Measurements from ENCODE around the gene GNL3L. TPM values are rescaled to one million over a fixed set of nuclear protein-coding genes. Genes with fewer than 3 reads are reported as not detected.
A peak's percentile ranks its signal among the peaks of the same experiment; 100 is the strongest.

Gene GNL3L
- total and polyA plus RNA-seq, 2 donors (not counting 3 experiments of a cell fraction or from before 2014, with no cell fraction given) = 20.3 to 48.0 TPM

DNA sequence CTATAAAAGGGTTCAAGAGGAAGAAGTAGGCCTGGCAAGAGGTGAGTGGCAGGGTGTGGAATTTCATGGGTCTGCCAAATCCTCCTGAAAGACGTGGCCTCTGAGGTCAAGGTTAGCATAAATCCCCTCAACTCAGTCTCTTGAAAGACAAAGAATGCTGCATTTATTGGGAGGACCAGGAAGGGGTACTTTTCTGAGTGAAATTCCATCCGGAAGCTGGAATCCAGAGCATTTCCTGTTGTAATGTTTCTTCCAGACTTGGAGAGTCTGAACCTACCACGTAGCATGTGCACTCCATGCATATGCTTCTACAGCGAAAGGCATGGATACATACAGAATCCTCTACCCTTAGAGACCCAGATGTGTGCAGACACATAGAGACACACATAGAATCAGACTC is 20.6 kb upstream of the GNL3L start:
- Histone ChIP-seq H3K27me3 (ENCODE audit: control insufficient read depth in 2 of 2, insufficient read depth in 2 of 2, low read length in 2 of 2) (no peaks in the 10 kb centered on the region), H3K27ac (ENCODE audit: insufficient read depth, low read depth, low read length) (peak overlapping the region; percentile 70), H3K9ac (replicated peaks; ENCODE audit: extremely low read depth, insufficient read depth, low read length) (no peak overlapping the region), H4K20me1 (replicated peaks; ENCODE audit: control insufficient read depth, extremely low read depth, insufficient read depth, low read length) (no peaks in the 10 kb centered on the region), H3K4me2 (ENCODE audit: insufficient read depth, low read length) (peak overlapping the region; percentile 58), H3K9me3 (replicated peaks; ENCODE audit: control insufficient read depth, insufficient read depth, low read length) (no peaks in the 10 kb centered on the region), H3K4me1 (ENCODE audit: control insufficient read depth, extremely low read depth, insufficient read depth, low read length) (peaks cover 9% of the 10 kb centered on the region), H3K36me3 (ENCODE audit: control insufficient read depth in 2 of 2, extremely low read depth in 1 of 2, insufficient read depth in 2 of 2, low read length in 2 of 2) (no peaks in the 10 kb centered on the region), H3K79me2 (ENCODE audit: control insufficient read depth, insufficient read depth, low read length) (no peaks in the 10 kb centered on the region), H3K9me1 (replicated peaks; ENCODE audit: control insufficient read depth, extremely low read depth, insufficient read depth, low read length) (no peaks in the 10 kb centered on the region), H3K4me3 (replicated peaks in 1 of 3; ENCODE audit: insufficient read depth in 1 of 3, low read depth in 1 of 3, low read length in 3 of 3) (no peak overlapping the region), H2AFZ (ENCODE audit: low read depth, low read length) (peak overlapping the region; percentile 39)
- FAIRE-seq (peak; percentile 33), DNase-seq (ENCODE audit: low read depth, low spot score) (peak; percentile 60)
- CTCF ChIA-PET = interaction anchor here (0.6 to 1.1 kb wide), 2 partner anchors 15 to 23 kb away, joined by 3 read pairs; no protein-coding TSS in a partner anchor
- POLR2A ChIA-PET = no interaction called here
- dilution Hi-C loops (cut with MboI; ENCODE audit: extremely low pct_ligation_motif_present, low sequenced_read_pairs) = no loop called here
- intact Hi-C loops (cut with micrococcal nuclease) = loop anchor here (1.0 kb wide), 1 partner anchor 20 kb away; no protein-coding TSS in a partner anchor
- no TSS peak for BruUV-seq (replicated peaks)
- TF ChIP-seq GATA2 (IDR thresholded peaks at IDR 0.05; ENCODE audit: insufficient read depth, insufficient read length, low read depth, low read length) (no peak), FOS (IDR thresholded peaks at IDR 0.05; ENCODE audit: borderline replicate concordance, insufficient read depth, low read length) (no peak), EZH2 (IDR thresholded peaks at IDR 0.05; ENCODE audit: borderline replicate concordance, low read depth, low read length, severe bottlenecking) (no peak), JUN (IDR thresholded peaks at IDR 0.05; ENCODE audit: borderline replicate concordance, insufficient read depth, insufficient read length, low read depth) (no peak), POLR2AphosphoS5 (IDR thresholded peaks at IDR 0.05; ENCODE audit: insufficient read depth, low read depth, low read length) (no peak), POLR2A (IDR thresholded peaks at IDR 0.05; ENCODE audit: low read depth, low read length) (no peak), MYC (IDR thresholded peaks at IDR 0.05; ENCODE audit: low read depth, low read length) (no peak)
- TF ChIP-seq, protein P1, sequence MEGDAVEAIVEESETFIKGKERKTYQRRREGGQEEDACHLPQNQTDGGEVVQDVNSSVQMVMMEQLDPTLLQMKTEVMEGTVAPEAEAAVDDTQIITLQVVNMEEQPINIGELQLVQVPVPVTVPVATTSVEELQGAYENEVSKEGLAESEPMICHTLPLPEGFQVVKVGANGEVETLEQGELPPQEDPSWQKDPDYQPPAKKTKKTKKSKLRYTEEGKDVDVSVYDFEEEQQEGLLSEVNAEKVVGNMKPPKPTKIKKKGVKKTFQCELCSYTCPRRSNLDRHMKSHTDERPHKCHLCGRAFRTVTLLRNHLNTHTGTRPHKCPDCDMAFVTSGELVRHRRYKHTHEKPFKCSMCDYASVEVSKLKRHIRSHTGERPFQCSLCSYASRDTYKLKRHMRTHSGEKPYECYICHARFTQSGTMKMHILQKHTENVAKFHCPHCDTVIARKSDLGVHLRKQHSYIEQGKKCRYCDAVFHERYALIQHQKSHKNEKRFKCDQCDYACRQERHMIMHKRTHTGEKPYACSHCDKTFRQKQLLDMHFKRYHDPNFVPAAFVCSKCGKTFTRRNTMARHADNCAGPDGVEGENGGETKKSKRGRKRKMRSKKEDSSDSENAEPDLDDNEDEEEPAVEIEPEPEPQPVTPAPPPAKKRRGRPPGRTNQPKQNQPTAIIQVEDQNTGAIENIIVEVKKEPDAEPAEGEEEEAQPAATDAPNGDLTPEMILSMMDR (IDR thresholded peaks at IDR 0.05; ENCODE audit: extremely low read depth in 1 of 2, insufficient read depth in 1 of 2, low read depth in 1 of 2, low read length in 2 of 2) = no peak
- TF ChIP-seq, protein P2, sequence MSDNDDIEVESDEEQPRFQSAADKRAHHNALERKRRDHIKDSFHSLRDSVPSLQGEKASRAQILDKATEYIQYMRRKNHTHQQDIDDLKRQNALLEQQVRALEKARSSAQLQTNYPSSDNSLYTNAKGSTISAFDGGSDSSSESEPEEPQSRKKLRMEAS (IDR thresholded peaks at IDR 0.05; ENCODE audit: insufficient read depth, insufficient read length) = no peak
